OCI-LY3 (cell line): ENCODE data around the gene CD247.

Experiments used
- H2AFZ ChIP-seq: fragments of 200-600, 300-600 bp; shearing (Covaris generic); 2 replicates; pipeline ENCODE4 v1.6.0; 2014; ENCODE audit warnings: antibody characterized with exemption, low read depth, low read length
- H3K27ac ChIP-seq: fragments of 200-600, 300-600 bp; sonication (generic); 2 replicates; pipeline ENCODE4 v1.5.1; 2014; ENCODE audit warnings: mild to moderate bottlenecking, low read length, moderate library complexity, mixed read lengths
- H3K27me3 ChIP-seq: fragments of 200-600, 300-600 bp; sonication (generic); 2 replicates; pipeline ENCODE4 v1.6.1; 2014; ENCODE audit warnings: low read depth, low read length, mixed read lengths
- H3K36me3 ChIP-seq: fragments of 200-600, 300-600 bp; sonication (generic); replicated peaks from 2 replicates; pipeline ENCODE3; 2014; ENCODE audit warnings: low read depth, low read length, mixed read lengths
- H3K4me1 ChIP-seq: fragments of 300-600, 200-600 bp; sonication (generic); 2 replicates; pipeline ENCODE4 v1.6.1; 2014; ENCODE audit warnings: low read length, mixed read lengths
- H3K4me2 ChIP-seq: fragments of 200-600, 300-600 bp; sonication (generic); 2 replicates; pipeline ENCODE4 v1.6.1; 2014; ENCODE audit warnings: low read length, mixed read lengths
- H3K4me3 ChIP-seq: fragments of 300-600, 200-600 bp; sonication (generic); 2 replicates; pipeline ENCODE4 v1.5.1; 2014; ENCODE audit warnings: antibody characterized with exemption, mild to moderate bottlenecking, low read length, moderate library complexity
- H3K79me2 ChIP-seq: fragments of 300-600, 200-600 bp; shearing (Covaris generic); 2 replicates; pipeline ENCODE4 v1.6.1; 2014; ENCODE audit warnings: mild to moderate bottlenecking, low read length, mixed read lengths
- H3K9ac ChIP-seq: fragments of 300-600, 200-600 bp; shearing (Covaris generic); 2 replicates; pipeline ENCODE4 v1.6.0; 2014; ENCODE audit warnings: mild to moderate bottlenecking, low read length, moderate library complexity
- H3K9me3 ChIP-seq: fragments of 200-600, 300-600 bp; shearing (Covaris generic); 2 replicates; pipeline ENCODE4 v1.6.1; 2014; ENCODE audit warnings: low read length, mixed read lengths; ENCODE audit not compliant: insufficient read depth
- H4K20me1 ChIP-seq: fragments of 200-600, 300-600 bp; sonication (generic); 2 replicates; pipeline ENCODE4 v1.6.1; 2016; ENCODE audit warnings: low read length, mixed read lengths; ENCODE audit not compliant: insufficient read depth
- EZH2phosphoT487 ChIP-seq: fragments of 200-600 bp; shearing (Covaris generic); IDR thresholded peaks from 2 replicates; pipeline ENCODE4 v1.6.1; 2018; ENCODE audit warnings: antibody characterized with exemption, mixed run types, low read depth
- TF ChIP-seq, protein P1 (sequence below): fragments of 200-600, 300-600 bp; sonication (generic); IDR thresholded peaks from 2 replicates; pipeline ENCODE4 v1.5.1; 2014; ENCODE audit warnings: antibody characterized with exemption, low read length, low read depth

The CD247 gene

DNA sequence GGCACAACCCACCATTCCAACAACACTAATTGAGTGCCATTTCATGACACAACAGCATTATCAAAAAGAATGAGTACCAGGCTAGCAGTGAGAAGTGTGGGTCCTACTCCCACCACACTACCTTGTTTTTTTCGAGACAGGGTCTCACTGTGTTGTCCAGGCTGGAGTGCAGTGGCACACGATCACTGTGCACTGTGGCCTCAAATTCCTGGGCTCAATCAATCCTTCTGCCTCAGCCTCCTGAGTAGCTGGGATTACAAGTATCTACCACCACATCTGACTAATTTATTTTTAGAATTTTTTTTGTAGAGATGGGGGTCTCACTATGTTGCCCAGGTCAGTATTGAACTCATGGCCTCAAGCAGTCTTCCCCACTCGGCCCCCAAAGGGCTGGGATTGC is 30.7 kb downstream of the CD247 start:
- Histone ChIP-seq H4K20me1 (no peaks in the 10 kb centered on the region), H2AFZ (no peak overlapping the region), H3K9me3 (no peaks in the 10 kb centered on the region), H3K4me1 (no peaks in the 10 kb centered on the region), H3K27ac (no peak overlapping the region), H3K4me2 (no peak overlapping the region), H3K79me2 (no peaks in the 10 kb centered on the region), H3K27me3 (peaks cover 29% of the 10 kb centered on the region), H3K36me3 (no peaks in the 10 kb centered on the region), H3K9ac (no peak overlapping the region), H3K4me3 (no peak overlapping the region)
- no peak for TF ChIP-seq EZH2phosphoT487
- TF ChIP-seq, protein P1, sequence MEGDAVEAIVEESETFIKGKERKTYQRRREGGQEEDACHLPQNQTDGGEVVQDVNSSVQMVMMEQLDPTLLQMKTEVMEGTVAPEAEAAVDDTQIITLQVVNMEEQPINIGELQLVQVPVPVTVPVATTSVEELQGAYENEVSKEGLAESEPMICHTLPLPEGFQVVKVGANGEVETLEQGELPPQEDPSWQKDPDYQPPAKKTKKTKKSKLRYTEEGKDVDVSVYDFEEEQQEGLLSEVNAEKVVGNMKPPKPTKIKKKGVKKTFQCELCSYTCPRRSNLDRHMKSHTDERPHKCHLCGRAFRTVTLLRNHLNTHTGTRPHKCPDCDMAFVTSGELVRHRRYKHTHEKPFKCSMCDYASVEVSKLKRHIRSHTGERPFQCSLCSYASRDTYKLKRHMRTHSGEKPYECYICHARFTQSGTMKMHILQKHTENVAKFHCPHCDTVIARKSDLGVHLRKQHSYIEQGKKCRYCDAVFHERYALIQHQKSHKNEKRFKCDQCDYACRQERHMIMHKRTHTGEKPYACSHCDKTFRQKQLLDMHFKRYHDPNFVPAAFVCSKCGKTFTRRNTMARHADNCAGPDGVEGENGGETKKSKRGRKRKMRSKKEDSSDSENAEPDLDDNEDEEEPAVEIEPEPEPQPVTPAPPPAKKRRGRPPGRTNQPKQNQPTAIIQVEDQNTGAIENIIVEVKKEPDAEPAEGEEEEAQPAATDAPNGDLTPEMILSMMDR = no peak

DNA sequence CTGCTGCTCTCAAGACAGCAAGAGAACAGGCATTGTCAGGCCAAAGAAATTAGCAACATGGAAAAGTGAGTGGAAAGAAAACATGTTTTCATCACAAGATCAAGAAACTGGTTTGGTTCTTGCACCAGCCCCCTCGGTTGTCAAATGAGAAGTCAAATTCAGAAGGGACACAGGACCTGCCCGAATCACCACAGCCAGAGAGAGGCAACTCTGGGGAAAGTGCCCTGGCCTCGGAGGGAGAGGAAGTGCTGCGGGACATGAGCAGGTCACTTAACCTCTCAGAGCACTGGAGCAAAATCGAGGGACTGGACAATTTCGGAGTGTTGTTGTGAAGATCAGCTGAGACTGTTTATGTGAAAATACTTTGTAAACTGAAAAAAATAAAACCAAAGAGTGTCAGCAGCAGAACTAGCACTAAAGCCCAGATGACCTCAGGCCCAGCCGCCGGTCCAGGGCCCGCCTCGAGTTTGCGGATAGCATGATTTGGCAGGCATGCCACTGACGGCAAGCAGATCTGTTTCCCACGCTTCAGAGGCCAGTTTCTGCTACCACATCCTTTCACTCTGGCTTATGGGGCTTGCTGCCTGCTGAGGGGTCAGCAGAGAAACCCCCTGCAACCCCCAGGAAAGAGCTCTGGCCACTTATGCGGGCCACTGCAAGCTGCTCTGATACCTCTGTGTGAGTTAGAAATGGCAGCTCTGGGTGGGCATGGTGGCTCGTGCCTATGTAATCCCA is 32.1 kb downstream of the CD247 start:
- no peaks in the 10 kb centered on the region for H3K79me2 ChIP-seq
- no peak overlapping the region for H2AFZ ChIP-seq
- no peak overlapping the region for H3K4me3 ChIP-seq
- no peaks in the 10 kb centered on the region for H3K36me3 ChIP-seq
- H3K9me3 ChIP-seq = no peaks in the 10 kb centered on the region
- H3K4me2 ChIP-seq = no peak overlapping the region
- no peak overlapping the region for H3K27ac ChIP-seq
- no peaks in the 10 kb centered on the region for H4K20me1 ChIP-seq
- H3K4me1 ChIP-seq = no peaks in the 10 kb centered on the region
- peaks cover 17% of the 10 kb centered on the region for H3K27me3 ChIP-seq
- H3K9ac ChIP-seq = no peak overlapping the region
- no peak for TF ChIP-seq EZH2phosphoT487
- TF ChIP-seq, protein P1 = no peak

DNA sequence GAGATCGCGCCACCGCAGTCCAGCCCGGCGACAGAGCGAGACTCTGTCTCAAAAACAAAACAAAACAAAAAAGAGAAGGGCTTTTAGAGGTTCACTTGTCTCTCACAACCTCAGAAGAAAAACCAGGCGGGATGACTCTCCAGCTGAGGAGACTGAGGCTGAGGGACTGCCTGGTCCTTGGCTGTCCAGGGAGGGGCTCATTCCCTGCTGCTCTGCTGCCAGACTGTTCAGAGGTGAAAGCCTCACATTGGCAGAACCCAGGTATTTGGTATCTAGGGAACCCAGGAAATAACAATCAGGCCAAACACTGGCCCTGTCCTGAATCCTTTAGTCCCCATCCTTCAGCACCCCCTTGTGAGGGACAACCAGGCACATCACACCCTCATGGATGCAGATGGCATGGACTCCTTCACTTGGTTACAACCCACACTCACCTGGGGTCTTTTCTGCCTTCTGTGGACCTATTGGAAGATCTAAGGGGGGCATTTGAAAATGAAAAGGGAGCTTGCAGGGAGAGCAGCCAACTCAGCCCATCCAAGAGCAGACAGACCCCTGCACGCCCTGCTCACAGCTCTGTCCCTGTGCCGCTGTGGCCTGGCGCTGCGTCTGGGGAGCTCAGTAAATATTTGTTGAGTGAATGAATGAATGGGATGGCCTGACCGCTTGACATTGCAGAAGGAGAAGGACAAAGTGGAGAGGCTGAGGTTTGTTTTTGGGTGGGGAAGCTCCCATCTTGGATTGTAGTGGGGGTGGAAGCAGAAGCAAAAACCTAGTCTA is 33.4 kb downstream of the CD247 start:
- Histone ChIP-seq H3K27me3 (peaks cover 23% of the 10 kb centered on the region), H3K79me2 (no peaks in the 10 kb centered on the region)

DNA sequence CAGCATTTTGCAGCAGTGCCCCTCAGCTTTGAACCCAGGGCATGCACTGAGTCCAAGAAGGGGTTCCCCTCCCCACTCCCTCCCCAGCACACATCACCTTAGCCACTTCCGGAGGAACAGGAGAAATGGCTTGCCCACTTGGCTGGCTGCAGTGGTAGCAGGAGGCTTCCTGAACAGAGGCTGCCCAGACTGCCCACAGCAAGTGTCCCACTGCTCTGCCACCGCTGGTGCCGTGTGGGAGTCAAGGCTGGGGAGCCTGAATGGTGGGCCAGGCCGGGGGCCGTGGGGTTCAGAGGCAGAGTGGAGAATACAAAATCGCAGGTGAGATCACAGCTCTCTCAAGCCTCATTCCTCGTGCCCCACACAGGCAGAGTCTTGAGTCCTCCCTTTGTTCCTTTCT is 34.5 kb downstream of the CD247 start:
- Histone ChIP-seq H4K20me1 (no peaks in the 10 kb centered on the region), H3K36me3 (no peaks in the 10 kb centered on the region)

More for the DNA sequence above, 33.4 kb downstream of the CD247 start:
- H2AFZ ChIP-seq = no peak overlapping the region
- H4K20me1 ChIP-seq = no peaks in the 10 kb centered on the region
- H3K4me3 ChIP-seq = no peak overlapping the region
- H3K27ac ChIP-seq = no peak overlapping the region
- TF ChIP-seq, protein P1 = no peak
- no peak for TF ChIP-seq EZH2phosphoT487
- no peak overlapping the region for H3K9ac ChIP-seq
- no peaks in the 10 kb centered on the region for H3K36me3 ChIP-seq
- H3K4me2 ChIP-seq = no peak overlapping the region
- no peaks in the 10 kb centered on the region for H3K4me1 ChIP-seq
- no peaks in the 10 kb centered on the region for H3K9me3 ChIP-seq

More for the DNA sequence above, 34.5 kb downstream of the CD247 start:
- Histone ChIP-seq H3K9ac (no peak overlapping the region), H2AFZ (no peak overlapping the region), H3K4me1 (no peaks in the 10 kb centered on the region), H3K27me3 (peaks cover 27% of the 10 kb centered on the region), H3K4me2 (no peak overlapping the region), H3K79me2 (no peaks in the 10 kb centered on the region), H3K9me3 (no peaks in the 10 kb centered on the region), H3K4me3 (no peak overlapping the region), H3K27ac (no peak overlapping the region)
- no peak for TF ChIP-seq EZH2phosphoT487
- TF ChIP-seq, protein P1 = no peak
